ENCODE results near the gene PRELID3B. TPM values are rescaled to one million over a fixed set of nuclear protein-coding genes. Genes with fewer than 3 reads are reported as not detected.

PRELID3B gene
- total and polyA plus RNA-seq, 2 experiments from 2014 or later = 64.1 to 75.8 TPM

- Histone ChIP-seq H3K9me2 (ENCODE audit: insufficient read depth) (no peaks in the 10 kb centered on the region), H3K9ac (no peak overlapping the region), H3K9me3 (ENCODE audit: low read depth) (no peaks in the 10 kb centered on the region), H3K4me1 (ENCODE audit: insufficient read depth) (peaks cover 11% of the 10 kb centered on the region), H2AFZ (no peak overlapping the region), H3K4me2 (ENCODE audit: unreplicated experiment) (no peak overlapping the region), H3K4me3 (no peak overlapping the region), H4K20me1 (ENCODE audit: insufficient read depth) (no peaks in the 10 kb centered on the region), H3K27me3 (replicated peaks; ENCODE audit: insufficient read depth) (no peaks in the 10 kb centered on the region), H3K27ac (no peak overlapping the region), H3F3A (ENCODE audit: insufficient read depth) (no peaks in the 10 kb centered on the region), H3K79me2 (ENCODE audit: insufficient read depth) (peaks cover 43% of the 10 kb centered on the region), H3K36me3 (ENCODE audit: low read depth) (peaks cover 15% of the 10 kb centered on the region; the same call in 1 of the 2 replicates)
- WGBS, 2 experiments (ENCODE audit: low coverage in 1 of 2, low lambda C conversion rate in 2 of 2, missing lambda C conversion rate in 2 of 2) = 91 to 93% methylated on average over 7 of the region's 8 CpGs
- no peak for DNase-seq
- no peak for TF ChIP-seq EZH2phosphoT487 (IDR thresholded peaks at IDR 0.05; ENCODE audit: insufficient read depth, low read depth)
- TF ChIP-seq EZH2 (IDR thresholded peaks at IDR 0.05; ENCODE audit: insufficient read depth, poor library complexity, severe bottlenecking) = no peak
- in situ Hi-C loops (cut with MboI) = loop anchor here (25.0 kb wide), 1 partner anchor 765 kb away; the partner anchor contains the start of gene ANKRD60
Measured at GRCh38 chr20:59002388-59002787, 40.2 kb downstream of the PRELID3B start.

- Histone ChIP-seq H3K4me1 (ENCODE audit: insufficient read depth) (peaks cover 11% of the 10 kb centered on the region), H3K79me2 (ENCODE audit: insufficient read depth) (peaks cover 41% of the 10 kb centered on the region), H3K9me3 (ENCODE audit: low read depth) (no peaks in the 10 kb centered on the region), H3K9me2 (ENCODE audit: insufficient read depth) (no peaks in the 10 kb centered on the region), H3K27ac (no peak overlapping the region), H3K9ac (no peak overlapping the region), H3K27me3 (replicated peaks; ENCODE audit: insufficient read depth) (no peaks in the 10 kb centered on the region), H4K20me1 (ENCODE audit: insufficient read depth) (no peaks in the 10 kb centered on the region), H3K4me3 (no peak overlapping the region), H3F3A (ENCODE audit: insufficient read depth) (peaks cover 2% of the 10 kb centered on the region; the same call in 1 of the 2 replicates), H2AFZ (no peak overlapping the region), H3K36me3 (ENCODE audit: low read depth) (peaks cover 22% of the 10 kb centered on the region; the same call in 1 of the 2 replicates), H3K4me2 (ENCODE audit: unreplicated experiment) (no peak overlapping the region)
- in situ Hi-C loops (cut with MboI) = loop anchor here (25.0 kb wide), 1 partner anchor 764 kb away; the partner anchor contains the start of gene ANKRD60
- WGBS, 2 experiments (ENCODE audit: low coverage in 1 of 2, low lambda C conversion rate in 2 of 2, missing lambda C conversion rate in 2 of 2) = 92% methylated on average over 27 of the region's 27 CpGs
- no peak for DNase-seq
- TF ChIP-seq EZH2 (IDR thresholded peaks at IDR 0.05; ENCODE audit: insufficient read depth, poor library complexity, severe bottlenecking) (no peak), EZH2phosphoT487 (IDR thresholded peaks at IDR 0.05; ENCODE audit: insufficient read depth, low read depth) (no peak)
Measured at GRCh38 chr20:59001449-59002171, 41.0 kb downstream of the PRELID3B start.

GRCh38 chr20:59001068-59001448, 41.5 kb downstream of the PRELID3B start:
- Histone ChIP-seq H3K9me2 (ENCODE audit: insufficient read depth) (no peaks in the 10 kb centered on the region), H2AFZ (no peak overlapping the region), H3K9ac (no peak overlapping the region), H3K27ac (no peak overlapping the region), H3K36me3 (ENCODE audit: low read depth) (peaks cover 26% of the 10 kb centered on the region; the same call in 1 of the 2 replicates), H3K79me2 (ENCODE audit: insufficient read depth) (peaks cover 36% of the 10 kb centered on the region), H3K4me2 (ENCODE audit: unreplicated experiment) (no peak overlapping the region), H3K27me3 (replicated peaks; ENCODE audit: insufficient read depth) (no peaks in the 10 kb centered on the region), H3K9me3 (ENCODE audit: low read depth) (no peaks in the 10 kb centered on the region), H3F3A (ENCODE audit: insufficient read depth) (peaks cover 8% of the 10 kb centered on the region), H3K4me3 (no peak overlapping the region), H4K20me1 (ENCODE audit: insufficient read depth) (no peaks in the 10 kb centered on the region), H3K4me1 (ENCODE audit: insufficient read depth) (peaks cover 11% of the 10 kb centered on the region)
- 89 to 97% methylated on average over 12 to 13 of the region's 13 CpGs for WGBS, 2 experiments (ENCODE audit: low coverage in 1 of 2, low lambda C conversion rate in 2 of 2, missing lambda C conversion rate in 2 of 2)
- in situ Hi-C loops (cut with MboI) = loop anchor here (25.0 kb wide), 1 partner anchor 764 kb away; the partner anchor contains the start of gene ANKRD60
- no peak for DNase-seq
- TF ChIP-seq EZH2phosphoT487 (IDR thresholded peaks at IDR 0.05; ENCODE audit: insufficient read depth, low read depth) (no peak), EZH2 (IDR thresholded peaks at IDR 0.05; ENCODE audit: insufficient read depth, poor library complexity, severe bottlenecking) (no peak)

- Histone ChIP-seq H3K27me3 (replicated peaks; ENCODE audit: insufficient read depth) (no peaks in the 10 kb centered on the region), H3K9ac (no peak overlapping the region), H3K36me3 (ENCODE audit: low read depth) (peaks cover 28% of the 10 kb centered on the region; the same call in 1 of the 2 replicates), H3F3A (ENCODE audit: insufficient read depth) (peaks cover 12% of the 10 kb centered on the region), H3K79me2 (ENCODE audit: insufficient read depth) (peaks cover 28% of the 10 kb centered on the region), H3K4me1 (ENCODE audit: insufficient read depth) (peaks cover 4% of the 10 kb centered on the region; the same call in 1 of the 2 replicates), H3K9me3 (ENCODE audit: low read depth) (no peaks in the 10 kb centered on the region), H3K4me2 (ENCODE audit: unreplicated experiment) (no peak overlapping the region), H3K4me3 (no peak overlapping the region), H3K9me2 (ENCODE audit: insufficient read depth) (no peaks in the 10 kb centered on the region), H4K20me1 (ENCODE audit: insufficient read depth) (no peaks in the 10 kb centered on the region), H3K27ac (no peak overlapping the region), H2AFZ (no peak overlapping the region)
- DNase-seq = no peak
- 63 to 67% methylated on average over 3 of the region's 3 CpGs for WGBS, 2 experiments (ENCODE audit: low coverage in 1 of 2, low lambda C conversion rate in 2 of 2, missing lambda C conversion rate in 2 of 2)
- in situ Hi-C loops (cut with MboI) = loop anchor here (25.0 kb wide), 1 partner anchor 763 kb away; the partner anchor contains the start of gene ANKRD60
- TF ChIP-seq EZH2phosphoT487 (IDR thresholded peaks at IDR 0.05; ENCODE audit: insufficient read depth, low read depth) (no peak), EZH2 (IDR thresholded peaks at IDR 0.05; ENCODE audit: insufficient read depth, poor library complexity, severe bottlenecking) (no peak)
Measured at GRCh38 chr20:59000326-59000725, 42.3 kb downstream of the PRELID3B start.

Measured in GM23248 (cell line).